Measurements from ENCODE around the gene GIT1. TPM values are rescaled to one million over a fixed set of nuclear protein-coding genes. Genes with fewer than 3 reads are reported as not detected.
A peak's percentile ranks its signal among the peaks of the same experiment; 100 is the strongest.

The GIT1 gene
- total and polyA plus RNA-seq, 7 experiments from 2014 or later = 6.8 to 76.3 (median 49.1) TPM

DNA sequence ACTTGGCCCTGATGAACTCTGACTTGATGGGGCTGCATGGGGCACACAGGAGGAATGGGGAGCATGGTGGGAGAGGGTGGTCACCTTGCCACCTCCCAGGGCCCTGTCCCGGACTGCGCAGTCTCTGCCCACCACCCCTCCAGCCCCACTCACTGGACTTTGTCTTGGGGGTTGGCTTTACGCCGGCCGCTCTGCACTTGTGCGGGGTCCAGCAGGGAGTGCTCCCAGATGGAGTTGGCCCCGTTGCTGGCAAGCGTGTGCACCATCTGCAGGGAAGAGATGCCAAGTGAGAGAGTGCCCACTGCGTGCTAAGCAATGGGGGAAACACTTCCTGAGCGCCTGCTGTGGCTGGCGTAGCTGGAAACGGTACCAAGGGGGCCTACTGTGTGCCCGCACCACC lies 6.7 kb downstream of the GIT1 start:
- no peak overlapping the region for H3K27ac ChIP-seq (ENCODE audit: low read depth, low read length)
- POLR2A ChIA-PET = interaction anchor here (3.8 kb wide), 1 partner anchor 35 kb away, joined by 22 read pairs; no protein-coding TSS in a partner anchor
- ATAC-seq (no peak), DNase-seq (no peak)
- H3K36me3 ChIP-seq (ENCODE audit: control insufficient read depth in 2 of 3, insufficient read depth in 3 of 3, low read length in 3 of 3) = peaks cover 0 to 42% (median 8%) of the 10 kb centered on the region in 3 experiments
- no peaks in the 10 kb centered on the region for H3K27me3 ChIP-seq (ENCODE audit: control insufficient read depth in 2 of 2, insufficient read depth in 2 of 2, low read length in 2 of 2)
- Mint-ChIP-seq H3K9me3 (no peaks in the 10 kb centered on the region), H3K27me3 (no peaks in the 10 kb centered on the region), H3K4me1 (peaks cover 36 to 49% (median 47%) of the 10 kb centered on the region in 7 donors), H3K36me3 (peaks cover 0 to 22% (median 8%) of the 10 kb centered on the region in 5 donors), H3K4me3 (no peak overlapping the region), H3K27ac (peak overlapping the region in 1 of 9 donors; percentile 62)
- intact Hi-C loops (cut with micrococcal nuclease) = no loop called here
- peaks cover 16 to 37% of the 10 kb centered on the region in 2 donors for H3K4me1 ChIP-seq (ENCODE audit: control insufficient read depth in 2 of 2, insufficient read depth in 2 of 2, low read length in 2 of 2)
- H3K4me3 ChIP-seq (ENCODE audit: low read length) = no peak overlapping the region
- no peaks in the 10 kb centered on the region for H3K9me3 ChIP-seq (ENCODE audit: control insufficient read depth in 2 of 3, low read length in 3 of 3)
- CTCF ChIA-PET = interaction anchor here (1.1 to 1.6 kb wide), 3 partner anchors 9 to 34 kb away, joined by 3 to 8 read pairs (median 4); no protein-coding TSS in a partner anchor

DNA sequence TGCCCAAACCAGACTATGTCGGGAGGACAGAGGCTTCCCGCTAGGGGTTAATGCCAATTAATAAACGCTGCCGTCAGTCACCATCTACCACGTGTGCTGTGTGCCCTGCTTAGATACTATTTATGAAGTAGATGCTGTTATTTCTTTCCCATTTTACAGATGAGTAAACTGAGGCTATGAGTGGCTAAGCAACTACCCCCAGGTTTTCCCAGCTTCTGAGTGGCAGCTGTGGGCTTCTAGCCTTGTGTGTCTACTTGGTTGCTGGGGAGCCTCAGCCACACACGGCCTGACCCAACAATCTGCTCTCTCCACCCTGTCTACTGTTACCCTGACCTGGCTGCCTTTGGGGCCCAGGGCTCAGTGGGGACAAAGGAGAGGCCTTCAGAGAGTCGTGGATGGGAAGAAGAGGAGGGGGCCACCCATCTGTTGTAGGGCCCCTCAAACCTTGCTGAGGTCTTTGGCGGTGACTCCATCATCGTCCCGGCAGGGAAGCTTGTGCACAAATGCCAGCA lies 7.1 kb downstream of the GIT1 start:
- Mint-ChIP-seq H3K4me1 (peaks cover 32 to 45% (median 42%) of the 10 kb centered on the region in 7 donors), H3K9me3 (no peaks in the 10 kb centered on the region), H3K36me3 (peaks cover 0 to 22% (median 8%) of the 10 kb centered on the region in 5 donors), H3K27me3 (no peaks in the 10 kb centered on the region), H3K27ac (peak overlapping the region in 3 of 9 donors; percentile 8 to 38 (median 11)), H3K4me3 (no peak overlapping the region)
- H3K27me3 ChIP-seq (ENCODE audit: control insufficient read depth in 2 of 2, insufficient read depth in 2 of 2, low read length in 2 of 2) = no peaks in the 10 kb centered on the region
- intact Hi-C loops (cut with micrococcal nuclease) = no loop called here
- no peak overlapping the region for H3K27ac ChIP-seq (ENCODE audit: low read depth, low read length)
- no peak overlapping the region for H3K4me3 ChIP-seq (ENCODE audit: low read length)
- H3K4me1 ChIP-seq (ENCODE audit: control insufficient read depth in 2 of 2, insufficient read depth in 2 of 2, low read length in 2 of 2) = peaks cover 12 to 32% of the 10 kb centered on the region in 2 donors
- no peaks in the 10 kb centered on the region for H3K9me3 ChIP-seq (ENCODE audit: control insufficient read depth in 2 of 3, low read length in 3 of 3)
- ChIA-PET CTCF (interaction anchor here (2.0 to 3.5 kb wide), 4 partner anchors 10 to 35 kb away, joined by 10 to 49 read pairs (median 22); partner anchors contain the start of gene ANKRD13B), POLR2A (interaction anchor here (1.0 to 3.8 kb wide), 4 partner anchors 9 to 35 kb away, joined by 3 to 22 read pairs (median 9); partner anchors contain the start of gene ANKRD13B)
- DNase-seq (no peak), ATAC-seq (no peak)
- H3K36me3 ChIP-seq (ENCODE audit: control insufficient read depth in 2 of 3, insufficient read depth in 3 of 3, low read length in 3 of 3) = peaks cover 0 to 47% (median 8%) of the 10 kb centered on the region in 3 experiments

DNA sequence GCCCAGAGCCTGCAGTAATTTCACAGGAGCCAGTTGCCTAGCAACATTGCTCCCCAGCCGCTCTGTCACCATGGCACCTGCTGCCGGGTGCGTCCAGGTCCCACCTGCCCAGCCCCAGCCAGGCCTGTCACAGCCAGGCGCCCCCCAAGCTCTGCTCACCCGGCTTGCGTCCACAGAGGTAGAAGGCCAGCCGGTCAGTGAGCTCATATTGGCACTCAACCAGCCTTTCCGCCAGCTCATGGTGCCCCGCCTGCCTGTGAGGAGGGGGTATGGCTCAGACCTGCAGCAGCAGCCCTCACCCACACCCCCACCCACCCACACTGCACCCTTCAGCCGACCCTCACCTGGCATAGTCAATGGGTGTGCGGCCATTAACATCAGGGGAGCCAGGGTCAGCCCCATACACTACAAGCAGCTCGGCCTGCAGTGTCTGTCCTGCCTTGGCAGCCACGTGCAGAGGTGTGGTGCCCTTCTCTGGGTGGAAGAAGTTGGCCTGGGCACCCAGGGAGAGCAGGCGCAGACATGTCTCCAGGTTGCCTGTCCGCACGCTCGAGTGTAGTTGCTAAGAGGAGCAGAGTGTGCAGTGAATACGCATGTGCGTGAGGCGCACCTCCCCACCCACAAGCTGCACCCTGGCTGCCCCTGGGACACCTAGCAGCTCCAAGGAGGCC lies 7.7 kb downstream of the GIT1 start:
- no peak for ATAC-seq

DNA sequence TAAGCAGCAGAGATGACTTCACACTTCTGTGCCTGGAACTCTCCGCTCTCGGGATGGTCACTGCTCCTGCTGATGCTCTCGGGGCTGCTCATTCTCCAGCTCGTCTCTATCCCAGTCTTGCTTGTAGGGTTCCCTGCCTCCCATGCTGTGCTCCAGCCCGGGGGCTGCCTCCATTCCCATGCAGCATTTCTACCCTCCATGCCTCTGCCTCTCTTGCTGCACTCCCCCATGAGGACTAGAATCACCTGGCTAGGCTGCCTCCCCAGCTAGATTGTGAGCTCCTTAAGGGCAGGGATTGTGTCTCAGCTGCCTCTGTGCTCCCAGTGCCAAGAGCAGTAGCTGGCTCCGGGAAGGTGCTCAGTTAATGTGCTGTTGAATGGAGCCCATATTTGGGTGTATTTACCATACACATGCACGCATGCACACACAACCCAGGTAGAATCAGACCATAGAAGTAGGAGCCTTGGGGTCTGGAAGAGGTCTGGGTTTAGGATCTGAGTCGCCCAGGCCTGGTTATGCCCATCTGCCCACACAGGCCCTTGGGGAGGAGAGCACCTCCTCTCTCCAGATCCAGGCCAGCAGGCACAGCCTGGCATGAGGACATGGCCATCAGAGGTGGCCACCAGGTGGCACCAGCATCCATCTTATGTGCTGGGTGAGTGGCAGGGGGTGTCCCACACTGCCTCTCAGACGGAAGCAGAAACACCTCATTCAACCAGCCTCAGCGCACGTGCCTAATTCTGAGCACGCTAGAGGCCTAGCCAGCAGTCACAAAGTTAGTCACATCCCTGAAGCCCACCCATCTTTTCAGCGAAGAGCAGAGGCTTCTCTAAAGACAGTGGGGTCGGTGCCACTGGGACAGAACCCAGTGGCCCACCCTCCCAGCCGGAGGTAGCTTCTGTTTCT lies 9.3 kb downstream of the GIT1 start:
- H3K4me1 ChIP-seq (ENCODE audit: control insufficient read depth in 2 of 2, insufficient read depth in 2 of 2, low read length in 2 of 2) = peaks cover 2 to 17% of the 10 kb centered on the region in 2 donors
- peak overlapping the region; percentile 7 to 96 (median 81) for H3K27ac Mint-ChIP-seq
- H3K9me3 Mint-ChIP-seq = no peaks in the 10 kb centered on the region
- CTCF ChIA-PET = interaction anchor here (0.5 to 3.5 kb wide), 16 partner anchors 8 to 525 kb away, joined by 3 to 49 read pairs (median 4); partner anchors contain the start of gene ANKRD13B
- no peak overlapping the region for H3K4me3 ChIP-seq (ENCODE audit: low read length)
- intact Hi-C loops (cut with micrococcal nuclease) = loop anchor here (1.0 to 2.0 kb wide), 11 partner anchors 9 to 513 kb away; partner anchors contain the start of genes GIT1 (in 1 of the 2) and TP53I13 (in 1 of the 2)
- H3K27ac ChIP-seq (ENCODE audit: low read depth, low read length) = peak overlapping the region; percentile 53
- H3K27me3 Mint-ChIP-seq = no peaks in the 10 kb centered on the region
- peaks cover 0 to 69% (median 8%) of the 10 kb centered on the region in 3 experiments for H3K36me3 ChIP-seq (ENCODE audit: control insufficient read depth in 2 of 3, insufficient read depth in 3 of 3, low read length in 3 of 3)
- H3K4me1 Mint-ChIP-seq = peaks cover 21 to 24% (median 22%) of the 10 kb centered on the region in 7 donors
- peaks cover 0 to 26% (median 8%) of the 10 kb centered on the region in 5 donors for H3K36me3 Mint-ChIP-seq
- POLR2A ChIA-PET = interaction anchor here (1.0 to 3.8 kb wide), 5 partner anchors 10 to 37 kb away, joined by 3 to 22 read pairs (median 6); partner anchors contain the start of gene ANKRD13B
- DNase-seq = peak; percentile 79 to 90 (median 87)
- no peaks in the 10 kb centered on the region for H3K27me3 ChIP-seq (ENCODE audit: control insufficient read depth in 2 of 2, insufficient read depth in 2 of 2, low read length in 2 of 2)
- peak overlapping the region in 2 of 10 donors; percentile 2 to 32 for H3K4me3 Mint-ChIP-seq
- ATAC-seq = peak; percentile 99
- H3K9me3 ChIP-seq (ENCODE audit: control insufficient read depth in 2 of 3, low read length in 3 of 3) = no peaks in the 10 kb centered on the region

More for the DNA sequence above, 7.7 kb downstream of the GIT1 start:
- H3K27me3 Mint-ChIP-seq = no peaks in the 10 kb centered on the region
- ChIA-PET CTCF (interaction anchor here (0.7 to 3.5 kb wide), 8 partner anchors 11 to 198 kb away, joined by 3 to 49 read pairs (median 12); partner anchors contain the start of gene ANKRD13B), POLR2A (interaction anchor here (0.8 to 3.8 kb wide), 6 partner anchors 9 to 41 kb away, joined by 3 to 22 read pairs (median 4); partner anchors contain the start of genes ANKRD13B and CORO6)
- Histone ChIP-seq H3K9me3 (ENCODE audit: control insufficient read depth in 2 of 3, low read length in 3 of 3) (no peaks in the 10 kb centered on the region), H3K4me3 (ENCODE audit: low read length) (no peak overlapping the region), H3K27ac (ENCODE audit: low read depth, low read length) (no peak overlapping the region), H3K4me1 (ENCODE audit: control insufficient read depth in 2 of 2, insufficient read depth in 2 of 2, low read length in 2 of 2) (peaks cover 8 to 28% of the 10 kb centered on the region in 2 donors), H3K27me3 (ENCODE audit: control insufficient read depth in 2 of 2, insufficient read depth in 2 of 2, low read length in 2 of 2) (no peaks in the 10 kb centered on the region), H3K36me3 (ENCODE audit: control insufficient read depth in 2 of 3, insufficient read depth in 3 of 3, low read length in 3 of 3) (peaks cover 0 to 53% (median 8%) of the 10 kb centered on the region in 3 experiments)
- peaks cover 31 to 39% (median 37%) of the 10 kb centered on the region in 7 donors for H3K4me1 Mint-ChIP-seq
- H3K27ac Mint-ChIP-seq = peak overlapping the region in 1 of 9 donors; percentile 8
- H3K4me3 Mint-ChIP-seq = no peak overlapping the region
- H3K9me3 Mint-ChIP-seq = no peaks in the 10 kb centered on the region
- no peak for DNase-seq
- intact Hi-C loops (cut with micrococcal nuclease) = loop anchor here in 1 of 2 donors (2.0 kb wide), 1 partner anchor 13 kb away; no protein-coding TSS in a partner anchor
- H3K36me3 Mint-ChIP-seq = peaks cover 0 to 22% (median 8%) of the 10 kb centered on the region in 5 donors

DNA sequence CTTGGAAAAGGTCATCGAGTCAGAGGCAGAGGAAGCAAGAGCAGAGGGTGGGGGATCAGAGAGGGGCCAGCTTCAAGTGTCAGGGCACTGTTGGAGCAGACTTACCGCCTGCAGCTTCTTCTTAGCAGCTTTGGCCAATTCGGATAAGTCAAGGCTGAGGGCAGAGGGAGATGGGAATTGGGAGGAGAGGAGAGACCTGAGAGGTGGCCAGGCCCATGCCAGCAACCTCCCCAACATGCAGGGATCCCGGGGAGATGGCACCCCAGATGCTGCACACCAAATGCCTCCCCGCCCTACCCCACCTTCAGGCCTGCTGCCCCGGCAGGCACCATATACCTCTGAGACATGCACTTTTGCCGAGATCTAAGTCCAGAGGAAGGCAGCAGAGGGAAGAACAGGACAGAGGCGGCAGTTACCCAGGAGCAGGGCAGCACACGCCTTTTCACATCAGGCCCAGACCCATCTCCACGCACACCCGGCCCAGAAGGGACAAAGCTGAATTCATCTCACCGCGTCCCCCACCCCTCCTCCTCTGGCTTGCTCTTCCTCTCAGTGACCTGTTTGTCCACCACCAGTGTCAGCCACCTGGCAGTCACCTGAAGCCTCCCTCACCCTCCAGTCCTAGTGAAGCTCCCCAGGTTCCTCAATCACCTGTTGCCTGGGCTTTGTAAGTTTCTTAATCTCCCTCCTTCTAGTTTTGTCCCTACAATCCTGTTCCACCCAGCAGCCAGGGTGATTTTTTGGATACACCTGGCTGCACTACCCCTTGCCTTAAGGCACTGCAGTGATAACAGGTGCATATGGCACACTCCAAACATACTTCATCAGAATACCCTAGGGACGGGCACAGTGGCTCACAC lies 10.6 kb downstream of the GIT1 start:
- intact Hi-C loops (cut with micrococcal nuclease) = no loop called here
- H3K4me1 ChIP-seq (ENCODE audit: control insufficient read depth in 2 of 2, insufficient read depth in 2 of 2, low read length in 2 of 2) = peaks cover 0 to 6% of the 10 kb centered on the region in 2 donors
- H3K4me3 ChIP-seq (ENCODE audit: low read length) = no peak overlapping the region
- H3K4me1 Mint-ChIP-seq = peaks cover 9 to 16% (median 10%) of the 10 kb centered on the region in 7 donors
- ATAC-seq = no peak
- H3K36me3 ChIP-seq (ENCODE audit: control insufficient read depth in 2 of 3, insufficient read depth in 3 of 3, low read length in 3 of 3) = peaks cover 0 to 82% (median 11%) of the 10 kb centered on the region in 3 experiments
- H3K27ac ChIP-seq (ENCODE audit: low read depth, low read length) = no peak overlapping the region
- no peak for DNase-seq
- H3K27me3 ChIP-seq (ENCODE audit: control insufficient read depth in 2 of 2, insufficient read depth in 2 of 2, low read length in 2 of 2) = no peaks in the 10 kb centered on the region
- ChIA-PET POLR2A (interaction anchor here (1.0 to 3.8 kb wide), 7 partner anchors 9 to 39 kb away, joined by 3 to 22 read pairs (median 5); partner anchors contain the start of genes ANKRD13B and TP53I13), CTCF (interaction anchor here (0.6 to 3.5 kb wide), 16 partner anchors 9 to 846 kb away, joined by 3 to 49 read pairs (median 4); partner anchors contain the start of gene ANKRD13B)
- no peaks in the 10 kb centered on the region for H3K9me3 ChIP-seq (ENCODE audit: control insufficient read depth in 2 of 3, low read length in 3 of 3)
- H3K4me3 Mint-ChIP-seq = no peak overlapping the region
- no peaks in the 10 kb centered on the region for H3K27me3 Mint-ChIP-seq
- peaks cover 0 to 26% (median 8%) of the 10 kb centered on the region in 5 donors for H3K36me3 Mint-ChIP-seq
- H3K9me3 Mint-ChIP-seq = no peaks in the 10 kb centered on the region
- peak overlapping the region in 2 of 9 donors; percentile 48 to 65 for H3K27ac Mint-ChIP-seq
